ENCODE results near the gene POLR3E. TPM values are rescaled to one million over a fixed set of nuclear protein-coding genes. Genes with fewer than 3 reads are reported as not detected.

POLR3E gene
- total RNA-seq, 1 experiment from 2014 or later, result 70.8 TPM

DNA sequence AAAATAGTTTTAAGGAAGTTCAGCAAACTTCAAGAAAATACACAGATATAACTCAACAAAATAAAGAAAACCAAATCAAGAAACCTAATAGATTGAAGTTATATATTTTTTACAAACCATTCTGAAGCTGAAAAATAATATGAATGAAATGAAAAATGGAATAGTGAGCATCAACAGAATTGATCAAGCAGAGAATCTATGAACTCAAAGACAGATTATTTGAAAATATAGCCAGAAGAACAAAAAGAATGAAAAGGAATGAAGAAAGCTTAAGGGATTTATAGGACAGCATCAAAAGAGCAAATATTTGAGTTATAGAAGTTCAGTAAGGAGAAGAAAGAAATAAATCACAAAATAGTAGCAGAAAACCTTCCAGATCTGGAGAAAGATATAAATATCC is 39.4 kb downstream of the POLR3E start:
- peaks cover 5% of the 10 kb centered on the region; the same call in 1 of the 2 replicates for H3K36me3 ChIP-seq (ENCODE audit: control insufficient read depth, insufficient read depth, low read length)

GRCh38 chr16:22337045-22337444 is 39.8 kb downstream of the POLR3E start:
- no peak overlapping the region for H3K4me3 ChIP-seq (ENCODE audit: low read depth, low read length)
- TF ChIP-seq CTCF (IDR thresholded peaks at IDR 0.05; ENCODE audit: insufficient read depth in 1 of 2, low read depth in 1 of 2, low read length in 1 of 2, severe bottlenecking in 1 of 2, unreplicated experiment in 1 of 2), result no peak
- ChIA-PET POLR2A (no interaction called here), CTCF (interaction anchor here (0.8 kb wide), 1 partner anchor 9 kb away, joined by 4 read pairs; no protein-coding TSS in a partner anchor)
- H3K9me3 ChIP-seq, result peaks cover 10% of the 10 kb centered on the region
- Mint-ChIP-seq H3K27ac (ENCODE audit: unreplicated experiment) (no peak overlapping the region), H3K4me3 (ENCODE audit: unreplicated experiment) (no peak overlapping the region), H3K9me3 (ENCODE audit: unreplicated experiment) (peaks cover 36% of the 10 kb centered on the region), H3K36me3 (ENCODE audit: insufficient read depth, unreplicated experiment) (peaks cover 86% of the 10 kb centered on the region), H3K27me3 (ENCODE audit: insufficient read depth, unreplicated experiment) (no peaks in the 10 kb centered on the region), H3K4me1 (ENCODE audit: low read depth, unreplicated experiment) (no peaks in the 10 kb centered on the region)
- BruUV-seq (replicated peaks), result no TSS peak
- DNase-seq, result no peak
- no peaks in the 10 kb centered on the region for H3K4me1 ChIP-seq
- H3K27me3 ChIP-seq (replicated peaks; ENCODE audit: control insufficient read depth, insufficient read depth, low read length), result no peaks in the 10 kb centered on the region
- intact Hi-C loops (cut with micrococcal nuclease; ENCODE audit: unreplicated experiment), result no loop called here
- peaks cover 5% of the 10 kb centered on the region; the same call in 1 of the 2 replicates for H3K36me3 ChIP-seq (ENCODE audit: control insufficient read depth, insufficient read depth, low read length)

More for the DNA sequence above, 39.4 kb downstream of the POLR3E start:
- no peaks in the 10 kb centered on the region for H3K27me3 ChIP-seq (replicated peaks; ENCODE audit: control insufficient read depth, insufficient read depth, low read length)
- Mint-ChIP-seq H3K9me3 (ENCODE audit: unreplicated experiment) (peaks cover 36% of the 10 kb centered on the region), H3K4me1 (ENCODE audit: low read depth, unreplicated experiment) (no peaks in the 10 kb centered on the region), H3K27ac (ENCODE audit: unreplicated experiment) (no peak overlapping the region), H3K27me3 (ENCODE audit: insufficient read depth, unreplicated experiment) (no peaks in the 10 kb centered on the region), H3K36me3 (ENCODE audit: insufficient read depth, unreplicated experiment) (peaks cover 86% of the 10 kb centered on the region), H3K4me3 (ENCODE audit: unreplicated experiment) (no peak overlapping the region)
- TSS peak; percentile 12 for BruUV-seq (replicated peaks)
- POLR2A ChIA-PET, result no interaction called here
- no peaks in the 10 kb centered on the region for H3K4me1 ChIP-seq
- intact Hi-C loops (cut with micrococcal nuclease; ENCODE audit: unreplicated experiment), result no loop called here
- DNase-seq, result no peak
- no peak overlapping the region for H3K4me3 ChIP-seq (ENCODE audit: low read depth, low read length)
- H3K9me3 ChIP-seq, result peaks cover 10% of the 10 kb centered on the region
- no peak for TF ChIP-seq CTCF (IDR thresholded peaks at IDR 0.05; ENCODE audit: insufficient read depth in 1 of 2, low read depth in 1 of 2, low read length in 1 of 2, severe bottlenecking in 1 of 2, unreplicated experiment in 1 of 2)
- CTCF ChIA-PET, result interaction anchor here (0.8 kb wide), 1 partner anchor 10 kb away, joined by 4 read pairs; no protein-coding TSS in a partner anchor

DNA sequence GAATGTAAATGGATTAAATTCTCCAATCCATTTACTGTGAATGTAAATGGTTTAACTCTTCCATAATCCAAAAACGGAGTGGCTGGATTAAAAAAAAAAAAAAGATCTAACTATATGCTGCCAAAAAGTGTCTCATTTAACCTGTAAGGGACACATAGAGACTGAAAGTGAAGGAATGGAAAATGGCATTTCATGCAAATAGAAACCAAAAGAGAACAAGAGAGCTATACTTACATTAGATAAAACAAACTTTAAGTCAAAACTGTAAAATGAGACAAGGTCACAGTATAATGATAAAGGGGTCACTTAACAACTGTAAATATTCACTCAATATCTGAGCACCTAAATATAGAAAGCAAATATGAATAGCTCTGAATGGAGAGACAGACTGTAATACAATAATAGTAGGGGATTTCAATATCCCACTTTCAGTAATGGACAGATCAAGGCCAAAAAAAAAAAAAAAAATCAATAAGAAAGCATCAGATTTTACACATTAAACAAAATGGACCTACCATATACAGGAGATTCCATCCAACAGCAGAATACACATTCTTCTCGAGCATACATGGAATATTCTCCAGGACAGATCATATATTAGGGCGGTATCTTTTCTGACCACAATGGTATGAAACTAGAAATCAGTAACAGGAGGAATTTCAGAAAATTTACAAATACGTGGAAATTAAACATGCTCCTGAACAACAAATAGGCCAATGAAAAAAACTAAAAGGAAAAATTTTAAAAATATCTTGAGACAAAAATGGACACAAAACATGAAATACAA is 40.8 kb downstream of the POLR3E start:
- no peak for TF ChIP-seq CTCF (IDR thresholded peaks at IDR 0.05; ENCODE audit: insufficient read depth in 1 of 2, low read depth in 1 of 2, low read length in 1 of 2, severe bottlenecking in 1 of 2, unreplicated experiment in 1 of 2)
- H3K4me1 Mint-ChIP-seq (ENCODE audit: low read depth, unreplicated experiment), result no peaks in the 10 kb centered on the region
- Histone ChIP-seq H3K9me3 (peaks cover 10% of the 10 kb centered on the region), H3K4me3 (ENCODE audit: low read depth, low read length) (no peak overlapping the region), H3K4me1 (no peaks in the 10 kb centered on the region), H3K36me3 (ENCODE audit: control insufficient read depth, insufficient read depth, low read length) (0 out of 2 replicates have a peak, but pooled peaks cover 2% of the 10 kb centered on the region), H3K27me3 (replicated peaks; ENCODE audit: control insufficient read depth, insufficient read depth, low read length) (no peaks in the 10 kb centered on the region)
- POLR2A ChIA-PET, result no interaction called here
- peaks cover 84% of the 10 kb centered on the region for H3K36me3 Mint-ChIP-seq (ENCODE audit: insufficient read depth, unreplicated experiment)
- H3K4me3 Mint-ChIP-seq (ENCODE audit: unreplicated experiment), result no peak overlapping the region
- H3K27me3 Mint-ChIP-seq (ENCODE audit: insufficient read depth, unreplicated experiment), result no peaks in the 10 kb centered on the region
- CTCF ChIA-PET, result interaction anchor here (0.6 kb wide), 1 partner anchor 118 kb away, joined by 3 read pairs; no protein-coding TSS in a partner anchor
- peaks cover 36% of the 10 kb centered on the region for H3K9me3 Mint-ChIP-seq (ENCODE audit: unreplicated experiment)
- BruUV-seq (replicated peaks), result no TSS peak
- intact Hi-C loops (cut with micrococcal nuclease; ENCODE audit: unreplicated experiment), result no loop called here
- DNase-seq, result no peak
- no peak overlapping the region for H3K27ac Mint-ChIP-seq (ENCODE audit: unreplicated experiment)
